HepG2 (cell line): Measurements from ENCODE around the gene CD93. TPM values are rescaled to one million over a fixed set of nuclear protein-coding genes. Genes with fewer than 3 reads are reported as not detected.

ENCODE experiments used
- ATAC-seq: fragments of 200-7000 bp; cut with Tn5 transposase; 3 replicates; pipeline ENCODE4 v1.9.1; 2020; ENCODE audit warnings: mild to moderate bottlenecking, moderate library complexity
- BruUV-seq: library from RNA; stranded (reverse); fragments of 400-500 nt; replicated peaks from 2 replicates; lab custom pipeline; 2021; lab: Mats Ljungman, UMichigan
- CTCF ChIA-PET: fragments of 300-600 bp; formaldehyde crosslinking; extraction: SDS; loops from one replicate; lab custom pipeline; 2021; ENCODE audit warnings: low total read pairs, inconsistent platforms, low intra/inter-chr PET ratio; lab: Yijun Ruan, JAX
- POLR2A ChIA-PET: fragments of 350-600 bp; sonication (Branson Sonifier 250); formaldehyde crosslinking; loops from one replicate; lab custom pipeline; 2020; ENCODE audit warnings: antibody characterized with exemption, inconsistent platforms; lab: Yijun Ruan, JAX
- DNase-seq: peaks from one replicate; pipeline ENCODE4 v3.0.0-alpha.2; 2015; ENCODE audit warnings: low spot score
- FAIRE-seq: peaks from 3 replicates; lab custom pipeline; 2011; peaks lifted over from hg19 to GRCh38; lab: Jason Lieb, UNC
- H2AFZ ChIP-seq: one replicate; pipeline ENCODE4 v1.6.1; 2011; ENCODE audit warnings: low read length, inconsistent platforms
- H3K27ac ChIP-seq: fragments of 300-600 bp; 3 replicates; pipeline ENCODE4 v1.8.0; 2011; ENCODE audit warnings: mixed run types, mild to moderate bottlenecking, mixed read lengths, low read length, inconsistent platforms; ENCODE audit not compliant: insufficient read depth; ENCODE audit errors: extremely low read length
- H3K27me3 ChIP-seq, 2 experiments: fragments of 200-600 bp in 1 of 2; 2 replicates in 1 of 2; 3 replicates in 1 of 2; pipeline versions ENCODE4 v1.6.0 to v1.8.0; 2011; ENCODE audit warnings: low read length in 2 of 2, mild to moderate bottlenecking in 2 of 2, moderate library complexity in 2 of 2, inconsistent platforms in 1 of 2; ENCODE audit not compliant: insufficient read depth in 2 of 2, control insufficient read depth in 1 of 2
- H3K36me3 ChIP-seq, 2 experiments: fragments of 200-600 bp in 1 of 2; replicated peaks in 1 of 2; 2 replicates in 1 of 2; 3 replicates in 1 of 2; pipeline versions ENCODE4 v1.5.1 to v1.8.0; 2011; ENCODE audit warnings: low read length in 2 of 2, inconsistent platforms in 1 of 2; ENCODE audit not compliant: insufficient read depth in 2 of 2, control insufficient read depth in 1 of 2
- H3K4me1 ChIP-seq: 2 replicates; pipeline ENCODE4 v1.5.1; 2012; ENCODE audit warnings: low read length, inconsistent platforms; ENCODE audit not compliant: insufficient read depth
- H3K4me2 ChIP-seq: 2 replicates; pipeline ENCODE4 v1.6.0; 2011; ENCODE audit warnings: low read depth, low read length, inconsistent platforms
- H3K4me3 ChIP-seq, 3 experiments: fragments of 200-600 bp in 1 of 3; sonication (generic), shearing (Covaris generic) in 1 of 3; replicated peaks in 1 of 3; 2 replicates each; pipeline ENCODE4 v1.5.1; 2011 to 2016; ENCODE audit warnings: low read length in 3 of 3, inconsistent platforms in 2 of 3, low read depth in 2 of 3, mild to moderate bottlenecking in 2 of 3, control low read depth in 1 of 3, mixed read lengths in 1 of 3; ENCODE audit not compliant: insufficient read depth in 1 of 3
- H3K79me2 ChIP-seq: one replicate; pipeline ENCODE4 v1.6.1; 2011; ENCODE audit warnings: low read length, inconsistent platforms; ENCODE audit not compliant: insufficient read depth
- H3K9ac ChIP-seq: 2 replicates; pipeline ENCODE4 v1.6.0; 2011; ENCODE audit warnings: mild to moderate bottlenecking, low read depth, low read length, inconsistent platforms; ENCODE audit not compliant: insufficient read depth
- H3K9me3 ChIP-seq: 2 replicates; pipeline ENCODE4 v1.5.1; 2012; ENCODE audit warnings: mild to moderate bottlenecking, low read length
- H4K20me1 ChIP-seq: 2 replicates; pipeline ENCODE4 v1.6.0; 2011; ENCODE audit warnings: inconsistent platforms, mild to moderate bottlenecking, low read length, moderate library complexity; ENCODE audit not compliant: insufficient read depth
- ATM ChIP-seq: fragments of 450-650 bp; IDR thresholded peaks from 2 replicates; pipeline ENCODE4 v1.7.1; 2017; ENCODE audit warnings: mild to moderate bottlenecking, borderline replicate concordance
- FOXK1 ChIP-seq: sonication (generic); formaldehyde crosslinking; IDR thresholded peaks from 2 replicates; pipeline ENCODE4 v1.4.0; 2020; ENCODE audit warnings: low read depth, missing genetic modification reagents, borderline replicate concordance
- KDM2A ChIP-seq: sonication (generic); formaldehyde crosslinking; IDR thresholded peaks from 2 replicates; pipeline ENCODE4 v1.4.0; 2020; ENCODE audit warnings: low read depth, missing genetic modification reagents, borderline replicate concordance
- LCORL ChIP-seq, 2 experiments: fragments of 450-650 bp in 1 of 2; sonication (generic) in 1 of 2; formaldehyde crosslinking in 1 of 2; IDR thresholded peaks; 2 replicates each; pipeline versions ENCODE4 v1.5.0 to v1.6.1; 2017 to 2020; ENCODE audit warnings: antibody characterized with exemption in 1 of 2, missing genetic modification reagents in 1 of 2
- MAFK ChIP-seq, 2 experiments: IDR thresholded peaks in 1 of 2; conservative IDR thresholded peaks in 1 of 2; 2 replicates each; pipeline ENCODE4 v1.6.1; 2011; ENCODE audit warnings: improper control_type of control experiment in 2 of 2, low read length in 2 of 2
- REPIN1 ChIP-seq: sonication (generic); formaldehyde crosslinking; IDR thresholded peaks from 2 replicates; pipeline ENCODE4 v1.8.0; 2022; ENCODE audit warnings: missing genetic modification reagents, low read depth, mild to moderate bottlenecking, borderline replicate concordance
- REXO4 ChIP-seq: sonication (generic); formaldehyde crosslinking; IDR thresholded peaks from 2 replicates; pipeline ENCODE4 v1.8.0; 2022; ENCODE audit warnings: missing genetic modification reagents, mild to moderate bottlenecking, borderline replicate concordance
- SCMH1 ChIP-seq: sonication (generic); formaldehyde crosslinking; IDR thresholded peaks from 2 replicates; pipeline ENCODE4 v1.9.0; 2021; ENCODE audit warnings: missing genetic modification reagents, mild to moderate bottlenecking, borderline replicate concordance
- TBP ChIP-seq: sonication (generic); formaldehyde crosslinking; IDR thresholded peaks from 2 replicates; pipeline ENCODE4 v1.5.0; 2020; ENCODE audit warnings: missing genetic modification reagents
- TOPORS ChIP-seq: sonication (generic); formaldehyde crosslinking; IDR thresholded peaks from 2 replicates; pipeline ENCODE4 v1.8.0; 2023; ENCODE audit warnings: mild to moderate bottlenecking, missing genetic modification reagents
- U2AF2 ChIP-seq: fragments of 200-400 bp; formaldehyde crosslinking; IDR thresholded peaks from 2 replicates; pipeline ENCODE4 v1.6.1; 2017; ENCODE audit warnings: low read depth, mild to moderate bottlenecking, low read length
- ZNF160 ChIP-seq: sonication (generic); formaldehyde crosslinking; IDR thresholded peaks from 2 replicates; pipeline ENCODE4 v1.8.0; 2022; ENCODE audit warnings: mild to moderate bottlenecking, inconsistent platforms, missing genetic modification reagents
- ZNF263 ChIP-seq: sonication (generic); formaldehyde crosslinking; IDR thresholded peaks from 2 replicates; pipeline ENCODE4 v1.4.0; 2020; ENCODE audit warnings: missing genetic modification reagents
- ZNF274 ChIP-seq: sonication (generic); formaldehyde crosslinking; IDR thresholded peaks from 2 replicates; pipeline ENCODE4 v1.5.1; 2020; ENCODE audit warnings: mild to moderate bottlenecking, missing genetic modification reagents
- ZNF674 ChIP-seq: sonication (generic); formaldehyde crosslinking; IDR thresholded peaks from 2 replicates; pipeline ENCODE4 v1.5.0; 2020; ENCODE audit warnings: low read depth, mild to moderate bottlenecking, missing genetic modification reagents
- ZNF7 ChIP-seq: IDR thresholded peaks from 2 replicates; pipeline ENCODE4 v1.6.1; 2016; ENCODE audit warnings: missing biosample characterization, missing genetic modification reagents
- ZNF839 ChIP-seq: sonication (generic); formaldehyde crosslinking; IDR thresholded peaks from 2 replicates; pipeline ENCODE4 v1.4.0; 2020; ENCODE audit warnings: missing genetic modification reagents, mild to moderate bottlenecking, borderline replicate concordance
- WGBS: methylation state at CpG from one replicate; pipeline ENCODE4 v1.1.6; 2017; ENCODE audit warnings: low lambda C conversion rate; 5-methylcytosine and 5-hydroxymethylcytosine counted together
- in situ Hi-C: cut with HindIII; loops from 2 replicates; pipeline ENCODE4 v1.10.0; 2017; ENCODE audit warnings: low pct_unique_long_range_greater_than_20kb; ENCODE audit not compliant: extremely low pct_ligation_motif_present
- intact Hi-C: fragments of 100-400 bp; cut with micrococcal nuclease; formaldehyde crosslinking; loops from one replicate; pipeline ENCODE4 v1.10.0; 2022; ENCODE audit not compliant: unreplicated experiment
- polyA plus RNA-seq, 8 experiments: library from polyadenylated mRNA; depleted of rRNA in 3 of 8; stranded (reverse) in 7 of 8; unstranded in 1 of 8; fragments of >200 nt; fragmentation: Illumina TruSeq in 4 of 8; extraction: Trizol in 4 of 8; gene quantifications; 2 replicates each; pipeline versions ENCODE4 v1.2.1 to v1.2.3, GENCODE V29; 2011 to 2016; ENCODE audit warnings: low read depth in 4 of 8, missing spikeins in 1 of 8, mixed read lengths in 1 of 8; ENCODE audit not compliant: insufficient read depth in 1 of 8
- total RNA-seq, 5 experiments: library from RNA; depleted of rRNA; stranded (reverse); fragments of >200 nt; fragmentation: Illumina TruSeq; extraction: Trizol; gene quantifications; 2 replicates each; pipeline ENCODE4 v1.2.3, GENCODE V29; 2016; ENCODE audit warnings: low read depth in 1 of 5
- TF ChIP-seq, protein P1 (sequence below): sonication (generic); formaldehyde crosslinking; conservative IDR thresholded peaks from 2 replicates; pipeline ENCODE4 v1.4.0; 2020; ENCODE audit warnings: missing genetic modification reagents
- TF ChIP-seq, protein P2 (sequence below): sonication (generic); formaldehyde crosslinking; conservative IDR thresholded peaks from 2 replicates; pipeline ENCODE4 v1.8.1; 2023; ENCODE audit warnings: missing genetic modification reagents
- TF ChIP-seq, protein P3 (sequence below): sonication (generic); formaldehyde crosslinking; IDR thresholded peaks from 2 replicates; pipeline ENCODE4 v1.5.1; 2020; ENCODE audit warnings: missing genetic modification reagents, mild to moderate bottlenecking, borderline replicate concordance

The CD93 gene
- total and polyA plus RNA-seq, 2 of the 13 experiments (the other 11 are each of a cell fraction or from before 2014, with no cell fraction given): not detected

DNA sequence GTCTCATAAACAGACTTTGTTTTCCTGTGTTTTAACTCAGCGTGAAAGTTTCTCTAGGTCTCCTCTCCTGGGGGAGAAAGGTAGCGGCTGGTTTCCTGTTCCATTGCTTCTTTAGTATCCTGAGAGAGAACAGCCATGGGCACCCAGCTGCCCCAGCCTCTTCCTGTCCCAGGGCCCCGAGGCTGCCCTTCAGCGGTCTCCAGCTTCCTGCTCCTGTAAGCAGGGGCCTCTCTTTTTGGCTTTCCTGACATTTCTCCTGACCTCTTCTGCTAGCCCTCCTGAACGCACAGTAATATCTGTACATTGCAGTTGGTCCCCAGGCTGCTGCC is 53.4 kb downstream of the CD93 start (continued):
- TF ChIP-seq ZNF839 (CRISPR knock-in tag): no peak

DNA sequence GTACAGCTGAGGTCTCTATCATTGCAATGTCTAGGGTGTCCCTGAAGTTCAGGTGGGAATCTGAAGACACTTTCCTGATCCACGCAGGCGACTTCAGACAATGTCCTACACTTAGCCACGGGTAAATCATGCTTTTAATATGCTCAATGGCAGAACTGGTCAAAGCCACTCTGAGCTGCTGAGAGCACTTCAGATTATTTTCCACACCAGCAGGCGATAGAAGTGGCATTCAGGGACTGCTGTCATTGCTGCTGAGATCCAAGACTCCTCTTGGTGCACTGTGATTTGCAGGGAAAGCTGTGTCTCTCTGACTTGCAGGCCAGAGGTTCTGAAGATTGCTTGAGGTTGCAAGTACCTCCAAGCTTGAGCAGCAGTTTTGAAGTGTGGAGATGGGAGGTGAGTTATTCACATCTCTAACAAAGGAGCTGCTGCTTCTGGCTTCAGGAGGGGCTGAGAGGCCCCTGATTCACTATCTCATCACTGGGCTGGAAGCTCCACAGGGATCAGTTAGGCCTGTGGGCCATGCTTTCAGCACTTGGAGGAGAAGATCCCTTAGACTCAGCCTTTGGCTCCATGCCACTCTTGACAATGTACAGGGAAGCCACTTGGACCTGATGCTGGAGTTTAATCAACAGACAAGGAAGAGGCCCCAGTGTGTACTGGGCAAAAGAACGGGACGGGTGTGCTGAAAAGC is 53.9 kb downstream of the CD93 start:
- ATAC-seq: no peak
- no peak for DNase-seq
- Histone ChIP-seq H3K27ac (no peak overlapping the region), H2AFZ (no peak overlapping the region), H3K9me3 (no peaks in the 10 kb centered on the region), H3K4me2 (no peak overlapping the region), H3K4me3 (no peak overlapping the region), H3K27me3 (peaks cover 2 to 29% of the 10 kb centered on the region in 2 experiments; a peak in 3 of 5 replicates), H3K9ac (no peak overlapping the region), H3K79me2 (no peaks in the 10 kb centered on the region), H3K36me3 (no peaks in the 10 kb centered on the region), H3K4me1 (no peaks in the 10 kb centered on the region), H4K20me1 (no peaks in the 10 kb centered on the region)
- 3% methylated on average over 5 of the region's 6 CpGs for WGBS
- intact Hi-C loops (no loop called here), in situ Hi-C loops (no loop called here)
- ChIA-PET POLR2A (no interaction called here), CTCF (no interaction called here)
- BruUV-seq: no TSS peak
- FAIRE-seq: no peak
- TF ChIP-seq MAFK (conservative IDR thresholded peaks at IDR 0.05 in 1 of 2, IDR thresholded peaks at IDR 0.05 in 1 of 2; ENCODE audit: low read length in 2 of 2) (no peak), ZNF674 (CRISPR knock-in tag) (no peak), ZNF274 (CRISPR knock-in tag) (no peak), LCORL (IDR thresholded peaks at IDR 0.05) (no peak), LCORL (CRISPR knock-in tag; IDR thresholded peaks at IDR 0.05) (no peak), REPIN1 (CRISPR knock-in tag) (no peak), ATM (no peak), TOPORS (CRISPR knock-in tag) (no peak), ZNF7 (CRISPR knock-in tag) (no peak), FOXK1 (CRISPR knock-in tag) (no peak), U2AF2 (no peak), REXO4 (no peak), TBP (CRISPR knock-in tag) (no peak), SCMH1 (CRISPR knock-in tag) (no peak), ZNF160 (CRISPR knock-in tag) (no peak), ZNF263 (CRISPR knock-in tag) (no peak), KDM2A (CRISPR knock-in tag) (no peak)
- TF ChIP-seq, protein P1, sequence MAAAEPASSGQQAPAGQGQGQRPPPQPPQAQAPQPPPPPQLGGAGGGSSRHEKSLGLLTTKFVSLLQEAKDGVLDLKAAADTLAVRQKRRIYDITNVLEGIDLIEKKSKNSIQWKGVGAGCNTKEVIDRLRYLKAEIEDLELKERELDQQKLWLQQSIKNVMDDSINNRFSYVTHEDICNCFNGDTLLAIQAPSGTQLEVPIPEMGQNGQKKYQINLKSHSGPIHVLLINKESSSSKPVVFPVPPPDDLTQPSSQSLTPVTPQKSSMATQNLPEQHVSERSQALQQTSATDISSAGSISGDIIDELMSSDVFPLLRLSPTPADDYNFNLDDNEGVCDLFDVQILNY (CRISPR knock-in tag): no peak
- TF ChIP-seq, protein P2, sequence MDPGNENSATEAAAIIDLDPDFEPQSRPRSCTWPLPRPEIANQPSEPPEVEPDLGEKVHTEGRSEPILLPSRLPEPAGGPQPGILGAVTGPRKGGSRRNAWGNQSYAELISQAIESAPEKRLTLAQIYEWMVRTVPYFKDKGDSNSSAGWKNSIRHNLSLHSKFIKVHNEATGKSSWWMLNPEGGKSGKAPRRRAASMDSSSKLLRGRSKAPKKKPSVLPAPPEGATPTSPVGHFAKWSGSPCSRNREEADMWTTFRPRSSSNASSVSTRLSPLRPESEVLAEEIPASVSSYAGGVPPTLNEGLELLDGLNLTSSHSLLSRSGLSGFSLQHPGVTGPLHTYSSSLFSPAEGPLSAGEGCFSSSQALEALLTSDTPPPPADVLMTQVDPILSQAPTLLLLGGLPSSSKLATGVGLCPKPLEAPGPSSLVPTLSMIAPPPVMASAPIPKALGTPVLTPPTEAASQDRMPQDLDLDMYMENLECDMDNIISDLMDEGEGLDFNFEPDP (CRISPR knock-in tag): no peak
- TF ChIP-seq, protein P3, sequence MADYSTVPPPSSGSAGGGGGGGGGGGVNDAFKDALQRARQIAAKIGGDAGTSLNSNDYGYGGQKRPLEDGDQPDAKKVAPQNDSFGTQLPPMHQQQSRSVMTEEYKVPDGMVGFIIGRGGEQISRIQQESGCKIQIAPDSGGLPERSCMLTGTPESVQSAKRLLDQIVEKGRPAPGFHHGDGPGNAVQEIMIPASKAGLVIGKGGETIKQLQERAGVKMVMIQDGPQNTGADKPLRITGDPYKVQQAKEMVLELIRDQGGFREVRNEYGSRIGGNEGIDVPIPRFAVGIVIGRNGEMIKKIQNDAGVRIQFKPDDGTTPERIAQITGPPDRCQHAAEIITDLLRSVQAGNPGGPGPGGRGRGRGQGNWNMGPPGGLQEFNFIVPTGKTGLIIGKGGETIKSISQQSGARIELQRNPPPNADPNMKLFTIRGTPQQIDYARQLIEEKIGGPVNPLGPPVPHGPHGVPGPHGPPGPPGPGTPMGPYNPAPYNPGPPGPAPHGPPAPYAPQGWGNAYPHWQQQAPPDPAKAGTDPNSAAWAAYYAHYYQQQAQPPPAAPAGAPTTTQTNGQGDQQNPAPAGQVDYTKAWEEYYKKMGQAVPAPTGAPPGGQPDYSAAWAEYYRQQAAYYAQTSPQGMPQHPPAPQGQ (CRISPR knock-in tag): no peak
